Measurements from ENCODE around the gene MRGPRF.

GRCh38 chr11:69053546-69054396 lies 40.7 kb upstream of the MRGPRF start:
- TF ChIP-seq POLR2A (IDR thresholded peaks at IDR 0.05), result no peak
- no peak for TF ChIP-seq POLR2AphosphoS5 (IDR thresholded peaks at IDR 0.05)
